ENCODE measurements around the gene TCEAL3.
"Not testable (repeated sequence)": the region's sequence is repeated elsewhere in the genome, so short reads cannot be mapped to it uniquely, and the experiment has no call there.

Gene TCEAL3

DNA sequence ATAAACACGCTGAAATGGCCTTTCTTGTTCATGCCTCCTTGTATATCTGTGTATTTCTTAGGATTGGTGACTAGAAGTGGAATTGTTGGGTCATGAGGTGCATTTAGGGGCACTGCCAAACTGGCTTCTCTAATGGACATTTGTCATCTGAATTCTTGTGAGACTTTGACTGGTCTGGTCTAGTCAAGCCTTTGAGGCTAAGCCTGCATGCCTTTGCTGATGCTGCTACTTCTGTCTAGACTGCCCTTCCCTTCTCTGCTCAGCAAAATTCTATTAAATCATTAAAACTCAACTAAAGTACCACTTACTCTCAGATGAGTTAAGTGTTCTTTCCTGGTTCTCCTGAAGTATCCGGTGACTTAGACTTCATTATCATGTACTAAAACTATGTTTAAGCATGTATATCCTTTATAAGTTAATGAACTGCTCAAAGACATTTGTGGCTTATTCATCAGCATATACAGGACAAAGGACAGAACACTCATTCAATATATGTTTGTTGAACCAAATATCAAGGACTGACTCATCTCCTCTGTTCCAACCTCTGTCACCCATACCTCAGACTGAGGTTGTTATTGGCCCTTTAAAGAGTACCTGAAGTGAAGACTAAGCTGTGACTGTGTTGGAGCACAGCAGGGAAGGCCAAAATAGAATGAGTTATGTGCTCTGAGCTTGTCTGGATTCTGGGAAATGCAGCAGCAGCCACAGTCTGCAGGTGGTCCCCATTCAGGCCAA, 30.0 kb downstream of the TCEAL3 start:
- H3K9me3 Mint-ChIP-seq, result no peaks in the 10 kb centered on the region
- no peaks in the 10 kb centered on the region for H3K36me3 Mint-ChIP-seq (ENCODE audit: low read depth)
- H3K27ac Mint-ChIP-seq, result no peak overlapping the region
- H3K4me3 Mint-ChIP-seq, result no peak overlapping the region
- H3K27me3 Mint-ChIP-seq (ENCODE audit: low read depth), result peaks cover 3% of the 10 kb centered on the region
- H3K4me1 Mint-ChIP-seq (ENCODE audit: low read depth), result no peaks in the 10 kb centered on the region

DNA sequence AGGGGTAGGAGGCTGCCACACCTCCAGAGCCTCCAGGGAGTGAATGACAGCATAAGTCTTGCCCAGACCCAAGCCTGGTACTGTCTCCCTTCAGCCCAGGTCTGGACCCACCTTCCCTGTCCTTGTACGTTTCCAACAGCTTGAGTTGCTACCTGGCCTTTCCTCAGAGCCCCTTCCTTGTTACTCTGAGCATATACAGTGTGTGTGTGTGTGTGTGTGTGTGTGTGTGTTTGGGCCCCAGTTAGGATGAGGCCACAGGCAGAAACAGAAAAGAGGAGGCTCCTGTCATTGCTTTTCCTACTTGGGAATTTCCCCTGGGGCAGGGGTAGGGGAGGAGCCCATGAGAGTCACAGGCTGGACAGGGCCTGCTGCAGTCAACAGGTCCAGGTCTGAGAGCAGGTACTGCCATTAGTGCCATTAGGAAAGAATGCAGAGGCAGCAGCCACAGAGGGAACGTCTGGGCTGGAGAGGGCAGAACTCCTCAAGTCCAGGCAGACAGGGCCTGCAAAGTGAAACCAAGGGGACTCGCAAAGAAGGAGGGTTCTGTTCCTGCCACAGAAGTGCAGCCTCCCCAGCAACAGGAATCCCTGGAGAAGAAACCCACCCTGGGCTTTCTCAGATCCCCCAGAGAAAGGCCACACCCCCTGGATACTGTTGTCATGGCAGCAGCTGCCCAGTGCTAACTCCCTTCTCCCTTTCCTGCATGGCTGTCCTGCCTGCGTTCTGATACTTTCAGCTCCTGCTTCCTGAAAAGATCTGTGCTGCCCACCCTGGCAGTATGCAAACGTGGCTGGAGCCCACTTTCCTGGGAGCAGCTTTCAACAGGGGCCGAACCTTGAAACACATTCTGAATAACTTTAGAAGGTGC, 30.9 kb downstream of the TCEAL3 start:
- not testable (repeated sequence) for H3K4me1 Mint-ChIP-seq (ENCODE audit: low read depth); H3K9me3 Mint-ChIP-seq; H3K27ac Mint-ChIP-seq; H3K27me3 Mint-ChIP-seq (ENCODE audit: low read depth); H3K36me3 Mint-ChIP-seq (ENCODE audit: low read depth); H3K4me3 Mint-ChIP-seq

DNA sequence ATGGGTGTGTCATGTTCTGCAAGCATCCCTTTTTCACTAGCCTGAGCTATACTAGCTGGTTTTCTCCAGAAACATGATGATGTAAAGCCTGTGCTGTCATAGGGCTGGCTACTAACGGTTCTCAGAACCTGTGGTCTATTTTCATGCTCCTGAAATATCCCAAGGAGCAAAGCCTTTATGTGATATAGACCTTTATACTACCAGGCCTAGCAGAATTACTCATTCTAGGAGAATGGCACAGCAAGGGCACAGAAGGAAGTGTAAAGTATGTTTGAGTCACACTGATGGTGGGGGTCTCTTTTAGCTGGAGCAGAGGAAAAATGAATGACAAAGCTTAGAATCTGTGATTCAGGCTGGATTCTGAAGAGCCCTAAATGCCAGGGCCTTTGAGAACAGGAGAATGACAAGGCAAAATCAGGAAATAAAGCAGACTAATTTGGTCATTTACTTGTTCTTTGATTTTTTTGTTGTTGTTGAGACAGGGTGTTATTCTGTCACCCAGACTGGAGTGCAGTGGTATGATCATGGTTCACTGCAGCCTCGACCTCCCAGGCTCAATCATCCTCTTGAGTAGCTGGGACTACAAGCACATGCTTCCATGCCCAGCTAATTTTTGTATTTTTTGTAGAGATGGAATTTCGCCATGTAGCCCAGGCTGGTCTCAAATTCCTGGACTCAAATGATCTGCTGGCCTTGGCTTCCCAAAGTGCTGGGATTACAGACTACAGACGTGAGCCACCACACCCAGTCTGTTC, 32.8 kb downstream of the TCEAL3 start:
- H3K27ac Mint-ChIP-seq, result no peak overlapping the region

DNA sequence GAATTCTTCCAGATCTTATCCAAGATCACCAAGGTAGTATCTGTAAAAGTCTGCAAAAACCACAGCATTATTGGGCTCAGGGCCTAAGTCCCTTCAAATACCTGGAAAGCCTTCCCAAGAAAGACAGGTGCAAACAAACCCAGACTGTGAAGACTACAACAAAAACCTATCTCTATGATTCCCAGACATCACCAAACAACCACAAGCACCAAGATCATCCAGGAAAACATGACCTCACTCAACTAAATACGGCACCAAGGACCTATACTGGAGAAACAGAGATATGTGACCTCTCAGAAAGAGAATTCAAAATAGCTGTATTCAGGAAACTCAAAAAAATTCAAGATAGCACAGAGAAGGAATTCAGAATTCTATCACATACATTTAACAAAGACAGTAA, 36.4 kb downstream of the TCEAL3 start:
- Mint-ChIP-seq H3K9me3 (no peaks in the 10 kb centered on the region), H3K36me3 (ENCODE audit: low read depth) (no peaks in the 10 kb centered on the region), H3K4me3 (no peak overlapping the region), H3K27ac (no peak overlapping the region), H3K4me1 (ENCODE audit: low read depth) (no peaks in the 10 kb centered on the region), H3K27me3 (ENCODE audit: low read depth) (peaks cover 21% of the 10 kb centered on the region)

More for the DNA sequence above, 32.8 kb downstream of the TCEAL3 start:
- Mint-ChIP-seq H3K27me3 (ENCODE audit: low read depth) (peaks cover 5% of the 10 kb centered on the region), H3K9me3 (no peaks in the 10 kb centered on the region), H3K4me1 (ENCODE audit: low read depth) (no peaks in the 10 kb centered on the region), H3K36me3 (ENCODE audit: low read depth) (no peaks in the 10 kb centered on the region), H3K4me3 (no peak overlapping the region)

DNA sequence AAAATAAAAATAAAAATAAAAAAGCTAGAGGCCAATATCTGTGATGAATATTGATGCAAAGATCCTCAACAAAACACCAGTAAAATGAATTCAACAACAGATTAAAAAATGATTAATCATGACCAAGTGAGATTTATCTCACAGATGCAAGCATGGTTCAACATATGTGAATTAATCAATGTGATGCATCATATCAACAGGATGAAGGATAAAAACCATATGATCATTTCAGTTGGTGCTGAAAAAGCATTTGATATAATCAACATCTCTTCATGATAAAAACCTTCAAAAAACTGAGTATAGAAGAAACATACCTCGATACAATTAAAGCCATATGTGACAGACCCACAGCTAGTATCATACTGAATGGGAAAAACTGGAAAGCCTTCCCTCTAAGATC, 39.9 kb downstream of the TCEAL3 start:
- no peaks in the 10 kb centered on the region for H3K4me1 Mint-ChIP-seq (ENCODE audit: low read depth)
- H3K9me3 Mint-ChIP-seq, result no peaks in the 10 kb centered on the region
- no peaks in the 10 kb centered on the region for H3K36me3 Mint-ChIP-seq (ENCODE audit: low read depth)

DNA sequence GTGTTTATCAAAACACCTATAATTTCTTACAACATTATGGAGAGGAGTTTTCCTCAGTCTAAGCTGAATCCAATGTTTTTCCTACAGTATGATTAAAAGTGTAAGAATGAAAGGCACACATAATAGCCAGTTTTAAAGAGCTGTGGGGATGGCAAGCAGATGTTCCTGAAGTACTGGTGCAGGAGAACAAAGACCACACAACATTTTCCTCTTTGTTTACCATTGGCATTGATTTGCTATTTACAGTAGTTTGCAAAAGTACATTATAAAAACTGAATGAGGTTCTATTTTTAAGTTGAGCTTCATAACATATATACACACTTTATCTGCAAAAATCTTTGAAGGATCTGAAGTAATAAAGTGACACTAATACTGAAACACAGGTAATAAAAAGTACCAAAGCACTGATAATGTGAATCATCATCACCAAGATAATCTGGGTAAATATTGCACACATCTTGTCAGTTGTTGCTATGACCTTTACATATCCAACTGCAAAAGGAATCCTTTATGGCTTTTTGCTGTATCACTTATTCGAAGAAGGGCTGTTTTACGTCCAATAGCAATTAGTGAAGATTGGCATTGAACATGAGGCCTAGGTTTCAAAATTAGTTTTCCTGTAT, 43.5 kb downstream of the TCEAL3 start:
- H3K27ac Mint-ChIP-seq, result no peak overlapping the region

More for the DNA sequence above, 39.9 kb downstream of the TCEAL3 start:
- H3K4me3 Mint-ChIP-seq, result no peak overlapping the region
- peaks cover 27% of the 10 kb centered on the region for H3K27me3 Mint-ChIP-seq (ENCODE audit: low read depth)
- no peak overlapping the region for H3K27ac Mint-ChIP-seq

DNA sequence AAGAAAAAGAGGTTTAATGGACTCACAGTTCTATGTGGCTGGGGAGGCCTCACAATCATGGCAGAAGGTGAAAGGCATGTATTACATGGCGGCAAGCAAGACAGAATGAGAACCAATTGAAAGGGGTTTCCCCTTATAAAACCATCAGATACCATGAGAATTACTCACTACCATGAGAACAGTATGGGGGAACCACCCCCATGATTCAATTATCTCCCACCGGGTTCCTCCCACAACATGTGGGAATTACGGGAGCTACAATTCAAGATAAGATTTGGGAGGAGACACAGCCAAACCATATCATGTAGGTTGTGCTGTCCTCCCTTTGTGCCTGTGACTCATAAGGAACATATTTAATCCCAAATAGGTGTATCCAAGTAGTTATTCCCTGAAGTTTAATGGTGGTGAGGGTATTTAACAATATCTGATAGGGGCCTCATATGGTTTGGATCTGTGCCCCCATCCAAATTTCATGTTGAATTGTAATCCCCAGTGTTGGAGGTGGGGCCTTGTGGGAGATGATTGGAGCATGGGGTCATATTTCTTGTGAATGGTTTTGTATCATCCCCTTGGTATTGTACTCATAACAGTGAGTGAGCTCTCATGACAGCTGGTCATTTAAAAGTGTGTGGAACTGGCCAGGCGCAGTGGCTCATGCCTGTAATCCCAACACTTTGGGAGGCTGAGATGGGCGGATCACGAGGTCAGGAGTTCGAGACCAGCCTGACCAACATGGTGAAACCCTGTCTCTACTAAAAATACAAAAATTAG, 47.7 kb downstream of the TCEAL3 start:
- H3K36me3 Mint-ChIP-seq (ENCODE audit: low read depth); H3K4me3 Mint-ChIP-seq; H3K27me3 Mint-ChIP-seq (ENCODE audit: low read depth); H3K27ac Mint-ChIP-seq; H3K9me3 Mint-ChIP-seq; H3K4me1 Mint-ChIP-seq (ENCODE audit: low read depth): not testable (repeated sequence)

More for the DNA sequence above, 43.5 kb downstream of the TCEAL3 start:
- Mint-ChIP-seq H3K4me3 (no peak overlapping the region), H3K4me1 (ENCODE audit: low read depth) (no peaks in the 10 kb centered on the region), H3K27me3 (ENCODE audit: low read depth) (peaks cover 17% of the 10 kb centered on the region), H3K36me3 (ENCODE audit: low read depth) (no peaks in the 10 kb centered on the region), H3K9me3 (no peaks in the 10 kb centered on the region)

DNA sequence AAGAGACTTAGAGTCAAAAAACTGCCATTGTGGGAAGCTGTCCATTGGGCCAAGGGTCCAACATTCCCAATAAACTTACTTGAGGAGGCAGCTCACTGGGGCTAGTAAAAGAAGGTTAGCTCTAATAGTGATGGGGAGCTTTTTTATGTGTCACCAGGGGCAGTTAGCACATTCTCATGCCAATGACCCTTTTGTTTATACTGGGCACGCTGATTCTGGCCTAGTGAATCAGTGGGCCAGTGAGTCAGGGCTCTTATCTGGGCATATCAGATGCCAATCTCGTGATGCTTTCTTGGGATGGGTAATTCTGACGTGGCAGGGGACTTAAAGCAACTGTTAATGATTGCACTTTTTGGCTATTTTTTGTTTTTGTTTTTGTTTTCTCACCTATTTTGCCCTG, 48.9 kb downstream of the TCEAL3 start:
- Mint-ChIP-seq H3K9me3 (no peaks in the 10 kb centered on the region), H3K4me3 (no peak overlapping the region), H3K4me1 (ENCODE audit: low read depth) (no peaks in the 10 kb centered on the region), H3K36me3 (ENCODE audit: low read depth) (no peaks in the 10 kb centered on the region), H3K27ac (no peak overlapping the region), H3K27me3 (ENCODE audit: low read depth) (no peaks in the 10 kb centered on the region)

DNA sequence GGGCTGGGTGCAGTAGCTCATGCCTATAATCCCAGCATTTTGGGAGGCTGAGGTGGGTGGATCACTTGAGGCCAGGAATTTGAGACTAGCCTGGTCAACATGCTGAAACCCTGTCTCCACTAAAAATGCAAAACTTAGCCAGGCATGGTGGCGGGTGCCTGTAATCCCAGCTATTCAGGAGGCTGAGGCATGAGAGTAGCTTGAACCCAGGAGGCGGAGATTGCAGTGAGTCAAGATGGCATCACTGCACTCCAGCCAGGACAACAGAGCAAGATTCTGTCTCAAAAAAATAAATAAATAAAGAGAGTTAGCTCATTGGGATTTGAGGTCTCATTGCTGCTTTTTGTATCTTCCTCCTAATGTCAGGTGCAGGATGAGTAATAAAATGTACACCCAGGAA, 49.3 kb downstream of the TCEAL3 start:
- not testable (repeated sequence) for H3K4me1 Mint-ChIP-seq (ENCODE audit: low read depth); H3K27me3 Mint-ChIP-seq (ENCODE audit: low read depth); H3K36me3 Mint-ChIP-seq (ENCODE audit: low read depth); H3K27ac Mint-ChIP-seq; H3K4me3 Mint-ChIP-seq; H3K9me3 Mint-ChIP-seq

DNA sequence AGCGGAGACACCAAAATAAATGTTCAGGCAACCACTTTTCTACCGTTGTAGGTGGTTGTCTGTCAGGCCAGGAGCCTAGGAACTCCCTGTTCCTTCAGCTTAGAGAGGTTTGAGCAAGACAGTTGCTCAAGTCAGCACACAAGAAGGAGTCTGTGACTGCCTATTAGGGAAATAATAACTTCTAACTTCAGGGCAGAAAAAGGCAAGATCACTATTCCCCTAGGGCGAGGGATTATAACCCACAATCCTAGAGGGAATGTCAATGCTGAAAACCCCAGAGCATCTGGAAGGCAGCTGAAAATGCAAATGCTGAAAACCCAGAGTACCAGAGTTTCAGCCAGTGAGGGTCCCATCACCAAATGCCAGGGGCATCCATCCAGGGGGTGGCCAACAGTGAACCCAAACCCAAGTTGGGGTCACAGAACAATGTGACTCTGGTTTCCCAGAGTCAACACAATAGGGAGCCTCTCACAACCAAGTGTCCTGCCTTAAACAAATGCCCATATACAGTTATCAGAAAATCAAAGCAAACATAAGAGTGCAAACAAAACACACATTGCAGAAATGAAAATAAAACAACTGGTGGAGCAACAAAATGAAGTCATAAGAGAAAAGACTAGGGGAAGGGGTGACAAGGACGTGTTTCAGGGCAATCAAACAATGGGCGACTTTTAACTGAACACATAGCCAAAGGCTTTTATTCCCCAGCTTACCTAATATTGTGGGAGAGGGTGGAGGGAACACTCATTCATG, 51.1 kb downstream of the TCEAL3 start:
- no peaks in the 10 kb centered on the region for H3K36me3 Mint-ChIP-seq (ENCODE audit: low read depth)
- H3K9me3 Mint-ChIP-seq, result no peaks in the 10 kb centered on the region
- no peak overlapping the region for H3K27ac Mint-ChIP-seq
- H3K27me3 Mint-ChIP-seq (ENCODE audit: low read depth), result peaks cover 13% of the 10 kb centered on the region
- no peak overlapping the region for H3K4me3 Mint-ChIP-seq
- no peaks in the 10 kb centered on the region for H3K4me1 Mint-ChIP-seq (ENCODE audit: low read depth)

DNA sequence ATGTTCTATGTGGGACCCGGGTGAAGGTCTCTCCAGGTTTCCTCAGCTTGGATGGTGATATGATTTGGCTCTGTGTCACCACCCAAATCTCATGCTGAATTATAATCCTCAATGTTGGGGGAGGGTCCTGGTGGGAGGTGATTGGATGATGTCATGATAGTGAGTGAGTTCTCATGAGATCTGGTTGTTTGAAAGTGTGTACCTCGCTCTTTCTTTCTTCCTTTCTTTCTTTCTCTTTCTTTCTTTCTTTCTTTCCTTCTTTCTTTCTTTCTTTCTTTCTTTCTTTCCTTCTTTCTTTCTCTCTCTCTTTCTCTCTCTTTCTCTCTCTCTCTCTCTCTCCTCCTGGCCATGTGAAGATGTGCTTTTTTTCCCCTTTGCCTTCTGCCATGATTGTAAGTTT, 51.7 kb downstream of the TCEAL3 start:
- not testable (repeated sequence) for H3K27ac Mint-ChIP-seq; H3K9me3 Mint-ChIP-seq; H3K4me3 Mint-ChIP-seq; H3K4me1 Mint-ChIP-seq (ENCODE audit: low read depth); H3K36me3 Mint-ChIP-seq (ENCODE audit: low read depth)
- peaks cover 19% of the 10 kb centered on the region for H3K27me3 Mint-ChIP-seq (ENCODE audit: low read depth)
